ENCODE measurements around the gene TNFRSF13B. TPM values are rescaled to one million over a fixed set of nuclear protein-coding genes. Genes with fewer than 3 reads are reported as not detected.
"Not testable (repeated sequence)": the region's sequence is repeated elsewhere in the genome, so short reads cannot be mapped to it uniquely, and the experiment has no call there.

TNFRSF13B gene
- under 1 TPM; 0.31 to 0.52 TPM for total RNA-seq

DNA sequence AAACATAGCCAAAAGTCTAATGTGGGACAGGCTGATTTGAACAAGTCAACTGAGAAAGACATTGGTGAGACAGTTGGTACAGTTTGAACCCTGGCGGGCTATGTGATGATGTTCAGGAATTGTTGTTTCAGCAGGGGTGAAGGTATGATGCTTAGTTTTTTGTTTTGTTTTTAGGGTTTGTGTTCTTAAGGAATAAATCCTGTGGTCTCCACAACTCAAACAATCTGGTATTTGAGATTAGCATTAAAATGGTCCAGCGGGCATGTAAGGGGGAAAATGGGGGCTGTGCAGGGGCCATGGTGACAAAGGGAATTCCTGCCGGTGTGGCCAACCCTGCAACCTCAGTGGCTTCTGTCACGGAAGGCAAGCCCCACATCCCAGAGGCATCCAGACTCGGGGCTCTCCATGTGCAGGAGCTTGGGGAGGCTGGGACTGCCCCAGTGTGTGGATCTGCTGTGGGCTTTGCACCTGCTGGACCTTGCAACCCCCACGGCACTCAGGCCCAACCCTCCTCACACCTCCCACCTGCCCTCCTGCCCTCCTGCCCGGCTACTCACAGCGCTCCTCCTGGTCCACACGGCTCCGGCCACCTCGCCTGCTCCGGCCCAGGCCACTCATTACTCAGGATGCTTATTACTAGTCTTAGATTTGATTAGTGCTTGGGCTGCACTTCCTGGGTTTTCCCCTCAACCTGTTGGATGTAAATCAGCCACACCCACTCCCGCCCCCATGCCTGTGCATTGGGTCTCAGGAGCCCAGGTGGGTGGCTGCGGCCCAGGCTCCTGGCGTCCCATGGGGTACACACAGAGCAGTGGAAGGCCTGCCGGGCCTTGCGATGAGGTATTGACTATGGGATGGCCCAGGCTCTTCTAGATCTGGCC, at the start of gene TNFRSF13B:
Gene TNFRSF13B (minus strand): TSS at position 661 of the 881 bp plus-strand sequence. CDS start 43 bp downstream, at position 618.
- no peak for DNase-seq
- Mint-ChIP-seq H3K4me3 (no peak within 1 kb of the TSS), H3K9me3 (no peaks in the 10 kb centered on the region), H3K4me1 (peaks cover 13% of the 10 kb centered on the region), H3K27me3 (peaks cover 7% of the 10 kb centered on the region), H3K36me3 (no peaks in the 10 kb centered on the region), H3K27ac (no peak within 1 kb of the TSS)

DNA sequence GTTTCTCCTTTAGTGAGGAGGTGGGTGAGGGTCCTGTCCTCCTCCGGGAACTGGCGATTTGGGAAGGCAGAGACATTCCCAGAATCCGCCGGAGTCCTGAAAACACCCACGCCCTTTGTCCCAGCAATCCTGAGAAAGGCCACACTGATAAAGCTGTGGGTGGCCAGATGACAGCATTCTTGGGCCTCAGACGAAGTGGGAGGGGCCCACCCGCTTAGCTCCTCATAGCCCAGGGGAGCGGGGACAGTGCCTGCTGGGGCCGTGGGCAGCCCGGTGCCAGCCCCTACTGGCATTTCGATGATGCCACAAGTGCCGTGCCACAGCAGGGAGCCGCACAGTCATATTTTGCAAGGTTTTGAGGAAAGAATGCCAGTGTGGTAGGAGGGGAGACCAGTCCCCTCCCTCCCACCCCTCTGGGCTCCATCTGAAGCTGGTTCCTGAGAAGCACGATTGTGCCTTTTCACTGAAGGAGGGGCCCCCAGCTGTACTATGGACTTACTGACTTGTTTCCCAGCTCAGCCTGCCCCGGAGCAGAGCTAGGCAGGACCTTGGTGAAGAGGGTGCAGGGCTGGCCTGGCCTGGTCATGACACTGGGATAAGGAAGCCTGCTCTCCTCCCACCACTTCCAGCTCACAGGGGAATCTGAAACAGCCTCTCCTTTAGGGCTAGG, 49.4 kb upstream of the TNFRSF13B start:
- DNase-seq: no peak
- no peaks in the 10 kb centered on the region for H3K27me3 Mint-ChIP-seq
- no peaks in the 10 kb centered on the region for H3K9me3 Mint-ChIP-seq
- H3K36me3 Mint-ChIP-seq: no peaks in the 10 kb centered on the region
- H3K4me3 Mint-ChIP-seq: no peak overlapping the region
- no peak overlapping the region for H3K27ac Mint-ChIP-seq
- H3K4me1 Mint-ChIP-seq: peaks cover 11% of the 10 kb centered on the region

DNA sequence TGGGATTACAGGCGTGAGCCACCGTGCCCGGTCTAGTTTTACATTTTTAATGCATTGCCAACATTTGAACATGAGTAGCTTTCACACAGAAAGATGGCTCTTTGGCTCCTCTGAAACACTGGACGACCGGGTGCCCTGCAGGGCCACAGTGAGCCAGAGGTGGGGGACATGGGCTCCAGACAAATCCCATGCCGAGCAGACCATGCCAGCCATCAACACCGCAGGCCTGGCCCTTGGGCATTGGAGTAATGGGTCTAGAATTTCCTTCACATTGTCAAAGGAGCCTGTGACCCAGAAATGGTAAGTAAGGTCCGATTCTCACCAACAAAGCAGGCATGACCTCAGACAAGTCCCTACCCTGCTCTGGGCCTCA, 48.9 kb upstream of the TNFRSF13B start:
- no peaks in the 10 kb centered on the region for H3K27me3 Mint-ChIP-seq
- no peak for DNase-seq
- peaks cover 16% of the 10 kb centered on the region for H3K4me1 Mint-ChIP-seq
- H3K27ac Mint-ChIP-seq: no peak overlapping the region
- no peaks in the 10 kb centered on the region for H3K9me3 Mint-ChIP-seq
- no peaks in the 10 kb centered on the region for H3K36me3 Mint-ChIP-seq
- H3K4me3 Mint-ChIP-seq: no peak overlapping the region

DNA sequence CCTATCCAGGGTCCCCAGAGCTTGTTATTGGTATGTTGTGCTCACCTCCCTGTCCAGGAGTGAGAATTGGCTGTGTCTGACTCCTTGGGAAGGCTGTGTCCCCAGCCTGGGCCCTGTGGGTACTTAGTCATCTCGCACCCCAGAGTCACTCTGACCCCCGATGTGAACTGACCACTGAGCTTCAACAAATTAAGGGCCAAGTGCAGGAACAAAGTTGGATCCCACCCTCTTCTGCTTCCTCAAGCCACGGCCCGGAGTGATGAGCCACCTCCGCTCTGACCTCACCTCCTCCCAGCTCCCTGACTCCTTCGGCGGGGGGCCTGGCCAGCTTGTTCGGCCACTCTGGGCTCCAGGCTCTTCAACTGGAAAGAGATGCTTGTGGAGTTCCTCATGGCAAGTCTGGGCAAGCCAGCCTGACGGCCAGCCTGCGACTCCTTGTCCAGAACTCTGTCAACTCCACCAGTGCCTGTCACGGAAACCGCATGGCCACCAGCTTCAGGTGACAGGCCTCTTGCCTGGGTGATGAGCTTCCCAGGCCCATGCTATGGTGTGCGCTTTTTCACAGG, 48.1 kb upstream of the TNFRSF13B start:
- H3K4me3 Mint-ChIP-seq: no peak overlapping the region
- no peak overlapping the region for H3K27ac Mint-ChIP-seq

DNA sequence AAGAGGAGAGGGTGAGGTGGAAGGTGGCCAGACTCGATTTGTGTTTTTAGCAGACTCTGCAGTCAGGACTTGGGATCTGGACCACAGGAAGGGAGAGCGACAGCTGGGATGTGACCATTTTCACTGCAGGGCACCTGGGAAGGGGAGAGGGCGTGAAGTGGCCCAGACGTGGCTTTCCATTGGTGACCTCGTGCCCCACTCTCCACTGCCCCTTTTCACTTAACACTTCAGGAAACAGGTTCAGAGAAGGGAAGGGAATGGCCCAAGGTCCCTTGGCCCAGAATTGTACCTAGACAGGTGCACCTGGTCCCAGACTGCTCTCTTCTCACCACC, 47.5 kb upstream of the TNFRSF13B start:
- Mint-ChIP-seq H3K27me3 (no peaks in the 10 kb centered on the region), H3K36me3 (no peaks in the 10 kb centered on the region), H3K4me3 (no peak overlapping the region), H3K27ac (no peak overlapping the region), H3K4me1 (peaks cover 18% of the 10 kb centered on the region), H3K9me3 (no peaks in the 10 kb centered on the region)
- DNase-seq: no peak

More for the DNA sequence above, 48.1 kb upstream of the TNFRSF13B start:
- Mint-ChIP-seq H3K36me3 (no peaks in the 10 kb centered on the region), H3K27me3 (no peaks in the 10 kb centered on the region), H3K9me3 (no peaks in the 10 kb centered on the region), H3K4me1 (peaks cover 18% of the 10 kb centered on the region)
- DNase-seq: no peak

DNA sequence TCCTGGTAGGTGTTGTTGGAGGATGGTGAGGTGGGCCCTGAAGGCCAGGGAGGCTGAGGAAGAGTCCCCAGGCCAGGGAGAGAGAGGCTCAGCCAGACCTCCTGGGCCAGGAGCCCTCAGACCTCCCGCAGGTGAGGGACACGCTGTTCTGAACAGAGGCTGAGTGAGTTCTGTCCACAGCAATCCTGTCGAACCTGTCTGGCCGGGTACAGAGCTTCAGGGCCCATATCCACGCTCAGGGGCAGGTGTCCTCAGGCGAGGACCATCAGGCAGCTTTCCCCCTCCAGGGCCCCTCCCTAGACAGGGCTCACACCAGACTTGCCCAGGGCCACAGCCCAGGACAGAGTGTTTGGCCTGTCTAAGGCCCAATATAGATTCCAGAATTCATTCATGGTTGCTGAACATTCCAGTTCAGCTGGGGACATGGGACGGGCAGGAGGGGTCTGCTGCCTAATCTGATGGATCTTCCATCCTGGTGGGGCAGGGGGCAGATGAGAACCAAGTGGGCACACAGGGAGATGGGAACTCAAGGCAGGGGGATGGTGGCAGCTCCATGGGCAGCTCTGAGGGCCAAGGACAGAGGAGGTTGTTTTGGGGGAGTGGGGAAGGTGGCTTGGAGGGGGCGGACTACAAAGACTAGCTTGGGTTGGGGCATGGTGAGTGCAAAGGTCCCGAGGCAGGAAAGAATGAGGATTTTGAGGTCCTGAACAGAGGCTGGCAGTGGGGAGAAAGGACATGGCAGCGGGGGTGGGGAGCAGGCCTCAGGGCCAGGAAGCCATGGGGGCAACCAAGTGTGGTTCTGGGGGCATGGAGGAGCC, 46.9 kb upstream of the TNFRSF13B start:
- no peaks in the 10 kb centered on the region for H3K9me3 Mint-ChIP-seq
- peaks cover 18% of the 10 kb centered on the region for H3K4me1 Mint-ChIP-seq
- DNase-seq: no peak
- no peaks in the 10 kb centered on the region for H3K27me3 Mint-ChIP-seq
- no peak overlapping the region for H3K27ac Mint-ChIP-seq
- H3K36me3 Mint-ChIP-seq: no peaks in the 10 kb centered on the region
- no peak overlapping the region for H3K4me3 Mint-ChIP-seq

DNA sequence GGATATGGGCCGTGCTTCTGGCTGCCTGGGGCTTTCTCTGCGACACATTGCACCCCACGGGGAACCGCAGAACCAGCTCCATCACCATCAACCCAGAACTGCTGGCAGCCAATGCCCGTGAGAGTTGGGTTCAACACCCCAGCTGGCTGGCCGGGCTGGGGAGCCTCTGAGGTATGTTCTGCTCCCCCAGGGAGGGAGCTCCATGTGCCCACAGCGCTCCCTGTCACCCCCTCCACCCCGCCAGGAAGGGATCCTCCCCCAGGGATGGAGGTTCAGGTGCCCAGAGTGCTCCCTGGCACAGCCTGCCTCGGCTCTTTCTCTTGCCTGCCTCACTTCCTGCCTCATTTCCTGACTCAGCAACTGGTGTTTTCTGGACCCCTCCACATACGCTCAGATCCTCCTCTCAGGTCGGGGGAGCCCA, 46.1 kb upstream of the TNFRSF13B start:
- Mint-ChIP-seq H3K27ac (no peak overlapping the region), H3K9me3 (no peaks in the 10 kb centered on the region), H3K4me1 (peaks cover 18% of the 10 kb centered on the region), H3K27me3 (no peaks in the 10 kb centered on the region), H3K36me3 (no peaks in the 10 kb centered on the region), H3K4me3 (no peak overlapping the region)
- no peak for DNase-seq

DNA sequence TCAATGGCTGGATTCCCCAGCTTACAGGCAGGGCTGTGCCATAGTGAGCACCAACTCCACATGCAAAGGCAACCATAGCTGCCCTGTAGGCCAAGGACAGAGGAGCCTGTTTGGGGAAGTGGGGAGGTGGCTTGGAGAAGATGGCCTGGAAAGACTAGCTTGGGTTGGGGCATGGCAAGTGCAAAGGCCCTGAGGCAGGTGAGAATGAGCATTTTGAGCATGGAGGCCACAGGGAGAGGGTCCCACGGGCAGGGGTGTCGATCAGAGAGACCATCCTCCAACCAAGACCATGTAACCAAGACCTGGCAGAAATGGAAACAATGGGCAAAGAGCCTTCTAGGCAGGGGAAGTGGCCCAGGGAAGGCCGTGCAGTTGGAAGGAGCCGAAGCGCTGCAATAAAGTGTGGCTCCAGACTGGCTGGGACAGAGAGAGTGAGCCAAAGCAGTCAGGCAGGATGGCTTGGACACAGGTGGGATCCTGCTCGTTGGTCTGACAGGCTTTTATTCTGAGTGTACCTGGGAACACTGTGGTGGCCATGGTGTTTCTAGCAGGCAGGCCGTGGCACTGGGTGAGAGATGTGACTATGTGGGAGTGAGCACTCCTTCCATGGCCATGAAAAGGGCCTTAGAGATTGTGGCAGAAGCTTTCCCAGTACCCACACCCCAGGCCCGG, 45.6 kb upstream of the TNFRSF13B start:
- Mint-ChIP-seq H3K27me3 (no peaks in the 10 kb centered on the region), H3K27ac (no peak overlapping the region), H3K36me3 (no peaks in the 10 kb centered on the region), H3K4me1 (peaks cover 18% of the 10 kb centered on the region), H3K9me3 (no peaks in the 10 kb centered on the region), H3K4me3 (no peak overlapping the region)
- DNase-seq: no peak

DNA sequence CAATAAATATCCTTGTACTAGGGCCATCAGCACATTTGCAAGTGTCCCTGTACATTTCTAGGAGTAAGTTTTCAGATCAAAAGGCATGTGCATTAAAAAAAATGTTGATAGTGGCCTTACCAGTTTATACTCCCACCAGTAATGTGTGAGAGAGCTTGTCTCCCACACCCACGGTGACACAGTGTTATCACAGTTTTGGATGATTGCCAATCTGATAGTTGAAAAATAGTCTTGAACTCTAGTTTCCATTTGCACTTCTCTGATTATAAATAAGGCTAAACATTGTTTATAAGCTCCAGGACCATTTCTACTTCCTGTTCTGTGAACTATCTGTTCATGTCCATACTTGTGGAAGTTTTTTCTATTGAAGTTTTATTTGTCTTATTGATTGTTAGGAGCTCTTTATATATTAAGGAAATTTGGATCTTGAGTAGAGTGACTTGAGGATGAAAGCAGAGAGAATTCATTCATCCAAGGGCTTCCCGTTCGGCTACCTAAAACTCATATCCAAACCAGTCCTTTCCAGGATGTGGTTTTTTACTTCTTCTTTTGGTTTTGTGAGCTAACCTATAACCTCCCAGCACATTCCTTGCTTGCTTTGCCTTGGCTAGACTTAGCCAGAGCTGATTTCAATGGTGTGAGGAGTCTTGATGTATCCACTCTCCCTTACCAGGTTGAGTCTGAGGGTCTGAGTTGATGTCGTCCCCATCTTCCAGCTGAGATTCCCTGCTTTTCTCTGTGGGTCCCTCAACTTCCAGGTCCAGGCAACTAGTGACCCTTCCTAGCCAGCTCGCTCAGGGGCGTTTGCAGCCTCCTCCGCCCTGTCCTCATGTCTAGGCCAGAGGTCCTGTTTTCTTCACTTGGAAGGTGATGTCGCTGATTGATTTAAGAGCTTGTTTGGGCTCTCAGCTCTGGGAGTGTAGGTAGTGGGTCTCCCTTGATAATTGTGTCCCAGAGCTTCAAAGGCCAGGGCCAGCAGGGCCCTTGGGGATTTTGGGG, 44.6 kb upstream of the TNFRSF13B start:
- H3K27me3 Mint-ChIP-seq, H3K4me3 Mint-ChIP-seq, H3K36me3 Mint-ChIP-seq, DNase-seq, H3K9me3 Mint-ChIP-seq: not testable (repeated sequence)
- Mint-ChIP-seq H3K27ac (peak overlapping the region; percentile 3), H3K4me1 (peaks cover 18% of the 10 kb centered on the region)

DNA sequence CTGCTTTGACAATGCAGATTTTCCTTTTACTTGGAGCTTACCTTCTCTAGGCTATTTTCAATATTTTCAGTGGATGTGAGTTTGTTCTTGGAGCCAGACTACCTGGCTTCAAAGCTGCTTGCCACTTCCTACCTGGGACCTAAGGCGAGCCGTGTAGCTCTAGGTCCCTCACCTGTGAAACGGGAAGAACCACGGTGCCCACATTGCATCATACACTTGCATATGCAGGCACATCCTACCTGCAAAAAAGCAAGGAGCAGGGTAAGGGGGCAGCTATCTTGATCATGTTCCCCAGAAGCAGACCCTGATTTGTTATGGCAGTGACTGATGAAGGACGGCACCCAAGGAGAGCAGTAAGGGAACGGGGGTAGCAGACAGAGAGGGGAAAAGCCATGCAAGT, 43.3 kb upstream of the TNFRSF13B start:
- Mint-ChIP-seq H3K9me3 (no peaks in the 10 kb centered on the region), H3K4me3 (no peak overlapping the region), H3K4me1 (peaks cover 18% of the 10 kb centered on the region), H3K27ac (no peak overlapping the region), H3K27me3 (no peaks in the 10 kb centered on the region), H3K36me3 (no peaks in the 10 kb centered on the region)
- no peak for DNase-seq

DNA sequence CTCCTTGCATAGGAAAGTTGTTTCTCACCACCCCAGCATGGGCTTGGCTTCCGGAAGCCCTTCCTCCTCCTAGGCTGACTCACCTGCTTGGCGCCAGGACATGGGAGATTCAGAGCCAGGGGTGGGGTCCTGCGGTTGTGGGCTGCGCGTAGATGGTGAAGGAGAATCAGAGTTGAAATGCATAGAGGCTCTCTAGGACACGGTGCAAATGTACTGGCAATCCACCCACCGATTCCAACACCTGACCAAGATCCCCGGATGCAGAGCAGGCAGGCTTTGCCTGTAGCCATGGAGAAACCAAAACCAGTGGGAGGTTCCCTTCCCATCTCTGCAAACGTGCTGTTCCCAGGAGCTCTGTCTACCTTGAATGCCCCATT, 42.8 kb upstream of the TNFRSF13B start:
- H3K4me3 Mint-ChIP-seq, DNase-seq, H3K36me3 Mint-ChIP-seq, H3K9me3 Mint-ChIP-seq, H3K27me3 Mint-ChIP-seq, H3K27ac Mint-ChIP-seq: not testable (repeated sequence)
- H3K4me1 Mint-ChIP-seq: peaks cover 18% of the 10 kb centered on the region

DNA sequence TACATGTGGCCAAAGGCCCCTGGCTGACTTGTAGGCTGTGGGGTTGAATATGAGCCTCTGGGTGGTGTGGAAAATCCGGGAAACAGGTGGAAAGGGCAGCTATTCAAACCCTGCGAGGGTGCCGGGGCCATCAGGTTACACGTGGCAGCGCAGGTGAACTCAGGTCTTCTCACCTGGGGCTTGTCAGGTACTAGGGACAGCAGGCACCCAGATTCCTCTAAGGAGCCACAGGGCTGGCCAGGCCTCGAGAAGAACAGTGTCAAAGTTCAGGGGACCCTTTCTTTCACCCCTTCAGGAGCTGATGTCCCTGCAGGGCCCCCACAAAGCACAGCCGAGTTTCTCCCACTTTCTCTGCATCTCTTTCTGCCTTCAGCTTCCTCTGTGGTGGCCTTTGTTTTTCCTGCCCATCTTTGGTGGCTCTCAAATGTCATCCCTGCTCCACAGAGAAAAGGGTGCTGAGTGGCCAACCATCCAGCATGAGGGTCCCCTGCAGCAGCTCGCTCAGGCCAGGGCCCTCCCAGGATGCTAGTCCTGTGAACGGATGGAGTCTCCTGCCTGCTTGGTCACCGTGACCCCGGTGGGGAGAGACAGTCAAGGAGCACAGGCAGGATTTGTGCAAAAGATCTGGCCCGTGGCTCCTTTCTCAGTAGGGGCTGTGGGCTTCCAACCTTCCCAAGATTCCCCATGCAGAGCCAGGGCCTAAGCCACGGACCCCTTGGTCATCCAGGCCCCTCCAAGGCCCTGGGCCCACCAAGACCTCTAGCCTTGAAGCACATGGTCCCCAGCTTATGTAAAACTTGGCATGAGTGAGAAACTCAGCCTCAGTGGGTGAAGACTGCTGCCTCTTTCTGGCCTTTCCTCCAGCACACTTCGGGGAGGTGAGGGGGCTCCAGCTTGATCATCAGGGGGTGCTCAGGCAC, 42.2 kb upstream of the TNFRSF13B start:
- H3K27ac Mint-ChIP-seq, H3K27me3 Mint-ChIP-seq, DNase-seq, H3K4me3 Mint-ChIP-seq, H3K9me3 Mint-ChIP-seq, H3K36me3 Mint-ChIP-seq: not testable (repeated sequence)
- H3K4me1 Mint-ChIP-seq: peaks cover 18% of the 10 kb centered on the region

All from activated naive CD8-positive, alpha-beta T cell treated with anti-CD3 and anti-CD28 coated beads for 36 hours (primary cell).